B cell (primary cell): Measurements from ENCODE around the gene JCAD.

Experiments
- CTCF ChIP-seq: fragments of 200-600 bp; IDR thresholded peaks from one replicate; pipeline ENCODE4 v1.8.0; 2022; ENCODE audit warnings: antibody characterized with exemption, mild to moderate bottlenecking
- EZH2 ChIP-seq: IDR thresholded peaks from 2 replicates; pipeline ENCODE4 v1.6.1; 2012; ENCODE audit warnings: borderline replicate concordance, low read depth, mild to moderate bottlenecking, moderate library complexity, low read length; ENCODE audit not compliant: insufficient read depth, poor library complexity, severe bottlenecking

GRCh38 chr10:29980084-29980483, 79.3 kb downstream of the JCAD start:
- TF ChIP-seq CTCF (no peak), EZH2 (no peak)
